Measurements from ENCODE around the gene HHATL.

Gene HHATL

GRCh38 chr3:42742259-42742658 lies 39.7 kb upstream of the HHATL start:
- TF ChIP-seq SP1 (IDR thresholded peaks at IDR 0.05) (no peak), TARDBP (IDR thresholded peaks at IDR 0.05) (no peak), FOXA1 (IDR thresholded peaks at IDR 0.05) (no peak), LEF1 (IDR thresholded peaks at IDR 0.05; ENCODE audit: borderline replicate concordance) (no peak), CTBP1 (IDR thresholded peaks at IDR 0.05; ENCODE audit: borderline replicate concordance) (no peak), ARNT (IDR thresholded peaks at IDR 0.05) (no peak), SUZ12 (IDR thresholded peaks at IDR 0.05) (no peak), L3MBTL2 (conservative IDR thresholded peaks at IDR 0.05) (no peak), NFRKB (IDR thresholded peaks at IDR 0.05) (no peak), ZNF384 (IDR thresholded peaks at IDR 0.05) (no peak), FOXK2 (IDR thresholded peaks at IDR 0.05) (no peak), BHLHE40 (IDR thresholded peaks at IDR 0.05; ENCODE audit: borderline replicate concordance) (no peak), ELF4 (IDR thresholded peaks at IDR 0.05) (no peak), PKNOX1 (IDR thresholded peaks at IDR 0.05) (no peak), HDGF (IDR thresholded peaks at IDR 0.05; ENCODE audit: borderline replicate concordance) (no peak), FOXM1 (IDR thresholded peaks at IDR 0.05; ENCODE audit: borderline replicate concordance) (no peak)
- no peak for DNase-seq (ENCODE audit: extremely low spot score)
- ChIA-PET POLR2A (no interaction called here), CTCF (no interaction called here)

- TF ChIP-seq TARDBP (IDR thresholded peaks at IDR 0.05) = no peak
- TF ChIP-seq HDGF (IDR thresholded peaks at IDR 0.05; ENCODE audit: borderline replicate concordance) = no peak
- TF ChIP-seq ARNT (IDR thresholded peaks at IDR 0.05) = no peak
- TF ChIP-seq SP1 (IDR thresholded peaks at IDR 0.05) = no peak
- TF ChIP-seq CTBP1 (IDR thresholded peaks at IDR 0.05; ENCODE audit: borderline replicate concordance) = no peak
- no peak for TF ChIP-seq FOXA1 (IDR thresholded peaks at IDR 0.05)
- no peak for TF ChIP-seq ELF4 (IDR thresholded peaks at IDR 0.05)
- TF ChIP-seq L3MBTL2 (conservative IDR thresholded peaks at IDR 0.05) = no peak
- no peak for TF ChIP-seq SUZ12 (IDR thresholded peaks at IDR 0.05)
- TF ChIP-seq BHLHE40 (IDR thresholded peaks at IDR 0.05; ENCODE audit: borderline replicate concordance) = no peak
- TF ChIP-seq FOXM1 (IDR thresholded peaks at IDR 0.05; ENCODE audit: borderline replicate concordance) = no peak
- TF ChIP-seq NFRKB (IDR thresholded peaks at IDR 0.05) = no peak
- no peak for TF ChIP-seq LEF1 (IDR thresholded peaks at IDR 0.05; ENCODE audit: borderline replicate concordance)
- no peak for TF ChIP-seq ZNF384 (IDR thresholded peaks at IDR 0.05)
- TF ChIP-seq FOXK2 (IDR thresholded peaks at IDR 0.05) = no peak
- no peak for TF ChIP-seq PKNOX1 (IDR thresholded peaks at IDR 0.05)
- ChIA-PET POLR2A (no interaction called here), CTCF (no interaction called here)
- no peak for DNase-seq (ENCODE audit: extremely low spot score)
These were observed 39.2 kb upstream of the HHATL start for GRCh38 chr3:42741796-42742195.

GRCh38 chr3:42739401-42740158 lies 37.0 kb upstream of the HHATL start:
- ChIA-PET POLR2A (no interaction called here), CTCF (no interaction called here)
- TF ChIP-seq BHLHE40 (IDR thresholded peaks at IDR 0.05; ENCODE audit: borderline replicate concordance) (no peak), FOXK2 (IDR thresholded peaks at IDR 0.05) (no peak), HDGF (IDR thresholded peaks at IDR 0.05; ENCODE audit: borderline replicate concordance) (no peak), ZNF384 (IDR thresholded peaks at IDR 0.05) (no peak), ELF4 (IDR thresholded peaks at IDR 0.05) (no peak), L3MBTL2 (conservative IDR thresholded peaks at IDR 0.05) (no peak), ARNT (IDR thresholded peaks at IDR 0.05) (no peak), SP1 (IDR thresholded peaks at IDR 0.05) (no peak), FOXA1 (IDR thresholded peaks at IDR 0.05) (no peak), NFRKB (IDR thresholded peaks at IDR 0.05) (no peak), CTBP1 (IDR thresholded peaks at IDR 0.05; ENCODE audit: borderline replicate concordance) (no peak), LEF1 (IDR thresholded peaks at IDR 0.05; ENCODE audit: borderline replicate concordance) (no peak), TARDBP (IDR thresholded peaks at IDR 0.05) (no peak), PKNOX1 (IDR thresholded peaks at IDR 0.05) (no peak), SUZ12 (IDR thresholded peaks at IDR 0.05) (no peak), FOXM1 (IDR thresholded peaks at IDR 0.05; ENCODE audit: borderline replicate concordance) (no peak)
- no peak for DNase-seq (ENCODE audit: extremely low spot score)

GRCh38 chr3:42736531-42736930 lies 33.9 kb upstream of the HHATL start:
- TF ChIP-seq ARNT (IDR thresholded peaks at IDR 0.05) (no peak), FOXK2 (IDR thresholded peaks at IDR 0.05) (no peak), ZNF384 (IDR thresholded peaks at IDR 0.05) (no peak), TARDBP (IDR thresholded peaks at IDR 0.05) (no peak), NFRKB (IDR thresholded peaks at IDR 0.05) (no peak), HDGF (IDR thresholded peaks at IDR 0.05; ENCODE audit: borderline replicate concordance) (no peak), CTBP1 (IDR thresholded peaks at IDR 0.05; ENCODE audit: borderline replicate concordance) (no peak), SP1 (IDR thresholded peaks at IDR 0.05) (no peak), FOXA1 (IDR thresholded peaks at IDR 0.05) (no peak), ELF4 (IDR thresholded peaks at IDR 0.05) (no peak), LEF1 (IDR thresholded peaks at IDR 0.05; ENCODE audit: borderline replicate concordance) (no peak), L3MBTL2 (conservative IDR thresholded peaks at IDR 0.05) (no peak), SUZ12 (IDR thresholded peaks at IDR 0.05) (no peak), FOXM1 (IDR thresholded peaks at IDR 0.05; ENCODE audit: borderline replicate concordance) (no peak), PKNOX1 (IDR thresholded peaks at IDR 0.05) (no peak)
- POLR2A ChIA-PET = no interaction called here
- no peak for DNase-seq (ENCODE audit: extremely low spot score)
- CTCF ChIA-PET = no interaction called here

GRCh38 chr3:42736081-42736480 lies 33.5 kb upstream of the HHATL start:
- no peak for DNase-seq (ENCODE audit: extremely low spot score)
- ChIA-PET CTCF (no interaction called here), POLR2A (no interaction called here)
- TF ChIP-seq ARNT (IDR thresholded peaks at IDR 0.05) (no peak), CTBP1 (IDR thresholded peaks at IDR 0.05; ENCODE audit: borderline replicate concordance) (no peak), PKNOX1 (IDR thresholded peaks at IDR 0.05) (no peak), ELF4 (IDR thresholded peaks at IDR 0.05) (no peak), SUZ12 (IDR thresholded peaks at IDR 0.05) (no peak), HDGF (IDR thresholded peaks at IDR 0.05; ENCODE audit: borderline replicate concordance) (no peak), FOXM1 (IDR thresholded peaks at IDR 0.05; ENCODE audit: borderline replicate concordance) (no peak), FOXA1 (IDR thresholded peaks at IDR 0.05) (no peak), NFRKB (IDR thresholded peaks at IDR 0.05) (no peak), FOXK2 (IDR thresholded peaks at IDR 0.05) (no peak), SP1 (IDR thresholded peaks at IDR 0.05) (no peak), ZNF384 (IDR thresholded peaks at IDR 0.05) (no peak), TARDBP (IDR thresholded peaks at IDR 0.05) (no peak), BHLHE40 (IDR thresholded peaks at IDR 0.05; ENCODE audit: borderline replicate concordance) (no peak)
